ENCODE measurements around the gene TSPAN9. TPM values are rescaled to one million over a fixed set of nuclear protein-coding genes. Genes with fewer than 3 reads are reported as not detected.

TSPAN9 gene
- total and polyA plus RNA-seq, 2 donors from 2014 or later = 62.4 to 81.6 TPM

DNA sequence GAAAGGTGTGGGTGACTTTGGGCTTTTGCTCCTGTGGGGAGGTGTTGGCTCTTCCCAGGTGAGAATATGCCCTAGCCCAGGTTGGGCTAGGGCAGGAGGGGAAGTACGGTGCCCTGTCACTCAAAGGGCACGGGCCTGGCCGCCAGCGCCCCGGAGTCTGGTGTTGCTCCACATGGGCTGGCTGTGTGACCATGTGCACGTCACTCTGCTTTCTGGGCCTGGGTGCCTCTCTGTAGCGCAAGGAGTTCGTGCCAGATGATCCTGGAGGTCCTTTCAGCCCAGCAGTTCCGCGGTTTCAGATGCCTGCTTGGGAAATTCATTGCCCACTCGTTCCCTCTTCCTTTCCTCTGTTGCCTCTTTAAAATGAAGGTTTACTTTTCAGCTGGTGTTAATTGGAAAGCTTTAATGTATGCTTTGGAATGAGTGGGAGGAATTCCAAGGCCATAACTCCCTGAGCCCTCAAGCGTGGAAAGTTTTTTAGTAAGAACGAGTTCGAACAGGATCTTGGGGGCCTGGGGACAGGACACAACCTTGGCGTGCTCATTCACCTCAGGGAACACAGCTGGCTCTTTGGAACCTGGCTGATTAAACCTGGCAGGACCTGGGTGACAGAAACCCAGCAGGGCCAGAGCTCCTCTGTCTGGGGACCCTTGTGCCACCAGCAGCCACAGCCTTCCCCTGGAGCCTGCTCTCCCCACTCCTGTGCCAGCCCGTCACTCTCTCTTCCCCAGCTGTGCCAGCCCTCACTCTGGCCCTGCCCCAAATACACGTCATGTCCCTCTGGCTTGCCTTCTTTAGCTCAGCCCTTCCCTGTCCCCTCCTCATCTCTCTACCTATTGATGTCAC, 42.8 kb downstream of the TSPAN9 start:
- DNase-seq = peak; percentile 84 to 97 (median 91)
- TF ChIP-seq, protein P1, sequence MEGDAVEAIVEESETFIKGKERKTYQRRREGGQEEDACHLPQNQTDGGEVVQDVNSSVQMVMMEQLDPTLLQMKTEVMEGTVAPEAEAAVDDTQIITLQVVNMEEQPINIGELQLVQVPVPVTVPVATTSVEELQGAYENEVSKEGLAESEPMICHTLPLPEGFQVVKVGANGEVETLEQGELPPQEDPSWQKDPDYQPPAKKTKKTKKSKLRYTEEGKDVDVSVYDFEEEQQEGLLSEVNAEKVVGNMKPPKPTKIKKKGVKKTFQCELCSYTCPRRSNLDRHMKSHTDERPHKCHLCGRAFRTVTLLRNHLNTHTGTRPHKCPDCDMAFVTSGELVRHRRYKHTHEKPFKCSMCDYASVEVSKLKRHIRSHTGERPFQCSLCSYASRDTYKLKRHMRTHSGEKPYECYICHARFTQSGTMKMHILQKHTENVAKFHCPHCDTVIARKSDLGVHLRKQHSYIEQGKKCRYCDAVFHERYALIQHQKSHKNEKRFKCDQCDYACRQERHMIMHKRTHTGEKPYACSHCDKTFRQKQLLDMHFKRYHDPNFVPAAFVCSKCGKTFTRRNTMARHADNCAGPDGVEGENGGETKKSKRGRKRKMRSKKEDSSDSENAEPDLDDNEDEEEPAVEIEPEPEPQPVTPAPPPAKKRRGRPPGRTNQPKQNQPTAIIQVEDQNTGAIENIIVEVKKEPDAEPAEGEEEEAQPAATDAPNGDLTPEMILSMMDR (IDR thresholded peaks at IDR 0.05; ENCODE audit: borderline replicate concordance, extremely low read depth, insufficient read depth) = no peak
- Histone ChIP-seq H3K9me3 (ENCODE audit: control insufficient read depth in 2 of 3, insufficient read depth in 1 of 3, low read length in 3 of 3) (no peaks in the 10 kb centered on the region), H3K4me1 (ENCODE audit: control insufficient read depth in 2 of 3, insufficient read depth in 2 of 3, low read depth in 1 of 3, low read length in 3 of 3) (peaks cover 8 to 65% (median 65%) of the 10 kb centered on the region in 3 donors), H3K36me3 (ENCODE audit: control insufficient read depth in 2 of 3, insufficient read depth in 3 of 3, low read length in 3 of 3) (no peaks in the 10 kb centered on the region), H3K27me3 (ENCODE audit: control insufficient read depth, insufficient read depth, low read length) (no peaks in the 10 kb centered on the region), H3K9ac (ENCODE audit: low read length in 3 of 3) (peak overlapping the region in 2 of 3 donors; percentile 3 to 63), H3K4me3 (ENCODE audit: low read length in 3 of 3) (peak overlapping the region in 1 of 3 donors; percentile 20), H3K27ac (ENCODE audit: low read depth in 2 of 2, low read length in 2 of 2) (peak overlapping the region; percentile 85 to 96)
- no peak for FAIRE-seq
- intact Hi-C loops (cut with DNase I) = no loop called here

- no peaks in the 10 kb centered on the region for H3K27me3 ChIP-seq (ENCODE audit: control insufficient read depth, insufficient read depth, low read length)
- TF ChIP-seq, protein P1 (IDR thresholded peaks at IDR 0.05; ENCODE audit: borderline replicate concordance, extremely low read depth, insufficient read depth) = no peak
- DNase-seq (peak in 1 of 5 donors; percentile 52), FAIRE-seq (no peak)
- peaks cover 8 to 68% (median 65%) of the 10 kb centered on the region in 3 donors for H3K4me1 ChIP-seq (ENCODE audit: control insufficient read depth in 2 of 3, insufficient read depth in 2 of 3, low read depth in 1 of 3, low read length in 3 of 3)
- intact Hi-C loops (cut with DNase I) = no loop called here
- peak overlapping the region; percentile 85 to 96 for H3K27ac ChIP-seq (ENCODE audit: low read depth in 2 of 2, low read length in 2 of 2)
- H3K36me3 ChIP-seq (ENCODE audit: control insufficient read depth in 2 of 3, insufficient read depth in 3 of 3, low read length in 3 of 3) = no peaks in the 10 kb centered on the region
- H3K4me3 ChIP-seq (ENCODE audit: low read length in 3 of 3) = peak overlapping the region in 1 of 3 donors; percentile 16
- peak overlapping the region in 2 of 3 donors; percentile 2 to 60 for H3K9ac ChIP-seq (ENCODE audit: low read length in 3 of 3)
- no peaks in the 10 kb centered on the region for H3K9me3 ChIP-seq (ENCODE audit: control insufficient read depth in 2 of 3, insufficient read depth in 1 of 3, low read length in 3 of 3)
These were observed 43.5 kb downstream of the TSPAN9 start for GRCh38 chr12:3120701-3121100.

- no peaks in the 10 kb centered on the region for H3K27me3 ChIP-seq (ENCODE audit: control insufficient read depth, insufficient read depth, low read length)
- no peak overlapping the region for H3K4me3 ChIP-seq (ENCODE audit: low read length in 3 of 3)
- H3K27ac ChIP-seq (ENCODE audit: low read depth in 2 of 2, low read length in 2 of 2) = peak overlapping the region; percentile 59 to 76
- intact Hi-C loops (cut with DNase I) = no loop called here
- FAIRE-seq = no peak
- peaks cover 0 to 2% (median 0%) of the 10 kb centered on the region in 3 donors for H3K36me3 ChIP-seq (ENCODE audit: control insufficient read depth in 2 of 3, insufficient read depth in 3 of 3, low read length in 3 of 3)
- peaks cover 5 to 52% (median 44%) of the 10 kb centered on the region in 3 donors for H3K4me1 ChIP-seq (ENCODE audit: control insufficient read depth in 2 of 3, insufficient read depth in 2 of 3, low read depth in 1 of 3, low read length in 3 of 3)
- no peaks in the 10 kb centered on the region for H3K9me3 ChIP-seq (ENCODE audit: control insufficient read depth in 2 of 3, insufficient read depth in 1 of 3, low read length in 3 of 3)
- DNase-seq = peak in 3 of 5 donors; percentile 24 to 58 (median 50)
- TF ChIP-seq, protein P1 (IDR thresholded peaks at IDR 0.05; ENCODE audit: borderline replicate concordance, extremely low read depth, insufficient read depth) = no peak
- H3K9ac ChIP-seq (ENCODE audit: low read length in 3 of 3) = no peak overlapping the region
These were observed 45.9 kb downstream of the TSPAN9 start for GRCh38 chr12:3122841-3123678.
